Brain microvascular endothelial cell (primary cell): ENCODE data around the gene DNAI4.

Source experiments
- DNase-seq: peaks from one replicate; pipeline ENCODE4 v3.0.0-alpha.2; 2020
- H3K27ac ChIP-seq: fragments of 250-450 bp; sonication (Bioruptor Pico); 2 replicates; pipeline ENCODE4 v1.5.1; 2020; ENCODE audit warnings: mild to moderate bottlenecking, moderate library complexity
- H3K27me3 ChIP-seq: fragments of 250-450 bp; sonication (Bioruptor Pico); replicated peaks from 2 replicates; pipeline ENCODE4 v1.5.1; 2020; ENCODE audit warnings: mild to moderate bottlenecking
- H3K36me3 ChIP-seq: fragments of 250-450 bp; sonication (Bioruptor Pico); replicated peaks from 2 replicates; pipeline ENCODE4 v1.5.1; 2020; ENCODE audit warnings: mild to moderate bottlenecking
- H3K4me3 ChIP-seq: 2 replicates; pipeline ENCODE4 v1.5.1; 2011; ENCODE audit warnings: low read depth, mild to moderate bottlenecking, control low read depth, low read length, moderate library complexity
- in situ Hi-C: cut with HindIII; loops from 2 replicates; pipeline ENCODE4 v1.10.0; 2017; ENCODE audit warnings: low sequenced_read_pairs, low pct_ligation_motif_present
- TF ChIP-seq, protein P1 (sequence below): IDR thresholded peaks from 2 replicates; pipeline ENCODE4 v1.5.1; 2011; ENCODE audit warnings: low read depth, mild to moderate bottlenecking, moderate library complexity, low read length, control low read depth, inconsistent platforms; ENCODE audit errors: missing control alignments

DNAI4 gene

DNA sequence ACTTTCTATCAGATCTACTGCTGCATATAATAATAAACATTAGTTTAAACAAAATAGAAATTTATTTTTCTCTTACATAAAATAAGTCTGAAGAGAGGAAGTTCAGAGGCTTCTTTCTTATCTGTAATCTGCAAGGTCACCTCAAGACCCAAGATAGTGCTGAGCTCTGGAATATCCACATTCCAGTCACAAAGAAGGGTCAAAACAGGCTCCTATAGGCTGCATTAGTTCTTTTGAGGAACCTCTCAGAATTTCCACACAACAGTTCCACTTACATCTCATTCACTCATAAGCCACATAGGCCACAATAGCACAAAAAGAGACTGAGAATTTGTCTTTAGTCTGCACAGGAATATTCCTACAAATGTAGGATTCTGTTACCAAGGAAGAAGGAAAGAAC lies 157.0 kb downstream of the DNAI4 start:
- TF ChIP-seq, protein P1, sequence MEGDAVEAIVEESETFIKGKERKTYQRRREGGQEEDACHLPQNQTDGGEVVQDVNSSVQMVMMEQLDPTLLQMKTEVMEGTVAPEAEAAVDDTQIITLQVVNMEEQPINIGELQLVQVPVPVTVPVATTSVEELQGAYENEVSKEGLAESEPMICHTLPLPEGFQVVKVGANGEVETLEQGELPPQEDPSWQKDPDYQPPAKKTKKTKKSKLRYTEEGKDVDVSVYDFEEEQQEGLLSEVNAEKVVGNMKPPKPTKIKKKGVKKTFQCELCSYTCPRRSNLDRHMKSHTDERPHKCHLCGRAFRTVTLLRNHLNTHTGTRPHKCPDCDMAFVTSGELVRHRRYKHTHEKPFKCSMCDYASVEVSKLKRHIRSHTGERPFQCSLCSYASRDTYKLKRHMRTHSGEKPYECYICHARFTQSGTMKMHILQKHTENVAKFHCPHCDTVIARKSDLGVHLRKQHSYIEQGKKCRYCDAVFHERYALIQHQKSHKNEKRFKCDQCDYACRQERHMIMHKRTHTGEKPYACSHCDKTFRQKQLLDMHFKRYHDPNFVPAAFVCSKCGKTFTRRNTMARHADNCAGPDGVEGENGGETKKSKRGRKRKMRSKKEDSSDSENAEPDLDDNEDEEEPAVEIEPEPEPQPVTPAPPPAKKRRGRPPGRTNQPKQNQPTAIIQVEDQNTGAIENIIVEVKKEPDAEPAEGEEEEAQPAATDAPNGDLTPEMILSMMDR = no peak
- in situ Hi-C loops = loop anchor here (25.0 kb wide), 1 partner anchor 195 kb away; no protein-coding TSS in a partner anchor
- H3K4me3 ChIP-seq = no peak overlapping the region
- H3K36me3 ChIP-seq = no peaks in the 10 kb centered on the region
- no peak overlapping the region for H3K27ac ChIP-seq
- no peaks in the 10 kb centered on the region for H3K27me3 ChIP-seq
- no peak for DNase-seq

DNA sequence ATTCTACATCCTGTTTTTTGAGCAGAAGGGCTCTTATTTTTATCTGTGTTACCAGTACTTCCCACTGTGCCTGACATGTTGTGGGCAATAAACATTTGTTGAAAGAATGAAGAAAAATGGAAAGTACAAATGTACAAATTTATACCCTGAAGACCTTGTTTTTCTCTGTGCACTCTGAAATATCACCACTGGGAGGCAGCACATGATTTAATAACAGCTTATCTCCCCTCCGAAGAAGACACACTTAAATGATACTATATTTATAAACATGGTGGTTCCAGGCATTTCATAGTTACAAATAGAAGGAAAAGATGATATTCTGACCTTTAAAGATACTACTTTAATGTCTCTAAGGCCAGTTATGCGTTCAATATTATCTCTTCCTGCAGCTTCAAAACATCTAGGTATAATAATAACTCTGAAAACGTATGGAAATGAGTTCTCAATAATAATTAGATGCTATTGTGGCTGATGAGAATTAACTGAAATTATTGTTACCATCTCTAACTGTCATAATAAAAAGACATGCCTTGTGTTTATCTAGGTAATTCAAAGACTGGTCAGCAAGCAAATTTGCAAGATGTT lies 159.6 kb downstream of the DNAI4 start:
- in situ Hi-C loops = loop anchor here (25.0 kb wide), 1 partner anchor 197 kb away; no protein-coding TSS in a partner anchor
- no peaks in the 10 kb centered on the region for H3K36me3 ChIP-seq
- H3K27ac ChIP-seq = no peak overlapping the region
- H3K4me3 ChIP-seq = no peak overlapping the region
- TF ChIP-seq, protein P1 = peak; percentile 64
- peak; percentile 72 for DNase-seq
- no peaks in the 10 kb centered on the region for H3K27me3 ChIP-seq
